Activated gamma-delta T cell (primary cell): ENCODE data around the gene BRI3BP.
"Not testable (repeated sequence)": the region's sequence is repeated elsewhere in the genome, so short reads cannot be mapped to it uniquely, and the experiment has no call there.

ENCODE experiments used
- DNase-seq: peaks from one replicate; lab custom pipeline; 2025; lab: John Stamatoyannopoulos, UW

The BRI3BP gene

DNA sequence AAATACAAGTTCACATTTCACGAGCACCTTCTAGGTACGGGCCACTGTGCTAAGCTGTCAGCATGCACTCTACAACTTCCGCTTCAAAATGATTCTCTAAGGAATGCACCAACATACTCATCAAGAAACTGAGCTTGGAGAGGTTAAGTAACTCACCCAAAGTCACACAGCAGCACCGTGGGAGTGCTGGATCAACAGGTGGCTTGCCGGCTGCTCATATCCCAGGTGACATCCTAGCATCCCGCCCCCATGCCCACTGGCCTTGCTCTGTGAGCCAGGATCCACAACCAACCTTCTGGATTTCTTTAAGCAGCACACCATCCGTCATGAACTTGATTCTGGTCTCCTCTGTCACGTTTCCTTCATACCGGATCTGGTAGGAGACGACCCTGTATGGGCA is 21.2 kb upstream of the BRI3BP start:
- no peak for DNase-seq

- no peak for DNase-seq
These were observed 18.2 kb upstream of the BRI3BP start for GRCh38 chr12:124975276-124975675.

- no peak for DNase-seq
These were observed 16.4 kb upstream of the BRI3BP start for GRCh38 chr12:124976999-124977398.

GRCh38 chr12:124979568-124979967 is 13.9 kb upstream of the BRI3BP start:
- no peak for DNase-seq

GRCh38 chr12:124980098-124980892 is 13.2 kb upstream of the BRI3BP start:
- no peak for DNase-seq

DNA sequence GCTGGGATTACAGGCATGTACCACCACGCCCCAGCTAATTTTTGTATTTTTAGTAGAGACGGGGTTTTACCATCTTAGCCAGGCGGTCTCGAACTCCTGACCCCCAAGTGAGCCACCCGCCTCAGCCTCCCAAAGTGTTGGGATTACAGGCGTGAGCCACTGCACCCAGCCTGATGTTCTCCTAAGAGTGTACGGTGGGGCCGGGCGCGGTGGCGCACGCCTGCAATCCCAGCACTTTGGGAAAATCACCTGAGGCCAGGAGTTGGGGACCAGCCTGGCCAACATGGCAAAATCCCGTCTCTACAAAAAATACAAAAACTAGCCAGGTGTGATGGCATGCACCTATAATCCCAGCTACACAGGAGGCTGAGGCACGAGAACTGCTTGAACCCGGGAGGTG is 6.6 kb upstream of the BRI3BP start:
- DNase-seq = not testable (repeated sequence)

DNA sequence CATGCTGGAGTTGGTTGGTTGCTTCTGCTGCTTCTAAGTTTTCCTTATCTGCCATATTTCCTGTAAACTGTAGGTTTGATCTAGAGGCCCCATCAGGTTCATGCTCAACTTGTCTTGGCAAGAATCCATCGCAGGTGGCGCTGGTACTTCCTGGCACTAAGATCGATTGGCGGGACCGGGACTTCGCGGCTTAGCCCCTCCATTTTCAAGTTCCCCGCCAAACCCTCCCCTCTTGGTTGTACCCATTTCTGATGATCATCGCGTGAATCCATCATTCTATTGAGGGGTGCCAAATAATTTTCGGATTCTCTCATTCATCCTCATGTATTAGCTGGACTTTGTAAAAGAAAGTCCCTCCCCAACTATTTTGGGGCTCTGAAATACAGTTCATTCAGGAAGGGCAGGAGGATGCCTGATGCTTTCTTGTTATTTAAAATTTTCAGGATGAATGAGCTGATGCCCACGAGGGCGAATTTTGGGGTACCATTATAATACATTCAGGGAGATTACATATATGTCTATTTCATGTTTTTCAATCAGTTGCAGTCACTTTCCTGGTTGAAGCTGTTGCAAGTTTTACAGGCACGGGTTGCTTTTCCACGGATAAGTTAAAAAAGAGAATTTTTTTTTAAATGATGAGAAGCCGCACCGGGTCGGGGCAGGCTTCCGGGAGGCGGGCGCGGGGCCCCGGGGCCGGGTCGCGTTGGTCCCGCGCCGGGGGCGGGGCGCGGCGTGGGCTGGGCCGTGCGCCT is 395 bp upstream of the BRI3BP start:
- no peak for DNase-seq

DNA sequence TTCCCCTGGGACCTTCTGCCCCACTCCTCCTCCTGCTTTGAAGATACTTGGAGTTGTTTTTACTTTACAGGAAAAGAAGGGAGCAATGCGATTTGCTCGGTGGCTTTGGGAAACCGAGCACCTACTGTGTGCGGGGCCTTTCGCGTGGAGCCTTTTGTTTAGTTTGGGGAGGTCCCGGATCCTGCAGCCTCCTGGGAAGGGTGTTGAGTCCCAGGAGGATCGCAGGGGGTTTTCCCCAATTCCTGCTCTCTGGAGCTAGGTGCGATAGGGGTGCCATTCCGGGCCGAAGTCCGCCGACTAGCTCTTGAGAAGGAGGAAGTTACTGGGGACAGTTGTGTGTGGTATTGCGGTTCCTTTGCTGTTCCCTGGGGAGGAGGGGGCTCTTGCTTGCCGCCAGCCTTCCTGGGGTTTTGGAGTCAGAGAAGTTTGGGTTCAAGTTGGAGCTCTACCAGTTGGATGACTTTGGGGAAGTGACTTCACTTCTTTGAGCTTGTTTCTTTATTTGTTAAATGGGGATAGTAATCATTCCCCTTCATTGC is 1.1 kb downstream of the BRI3BP start:
- no peak for DNase-seq

DNA sequence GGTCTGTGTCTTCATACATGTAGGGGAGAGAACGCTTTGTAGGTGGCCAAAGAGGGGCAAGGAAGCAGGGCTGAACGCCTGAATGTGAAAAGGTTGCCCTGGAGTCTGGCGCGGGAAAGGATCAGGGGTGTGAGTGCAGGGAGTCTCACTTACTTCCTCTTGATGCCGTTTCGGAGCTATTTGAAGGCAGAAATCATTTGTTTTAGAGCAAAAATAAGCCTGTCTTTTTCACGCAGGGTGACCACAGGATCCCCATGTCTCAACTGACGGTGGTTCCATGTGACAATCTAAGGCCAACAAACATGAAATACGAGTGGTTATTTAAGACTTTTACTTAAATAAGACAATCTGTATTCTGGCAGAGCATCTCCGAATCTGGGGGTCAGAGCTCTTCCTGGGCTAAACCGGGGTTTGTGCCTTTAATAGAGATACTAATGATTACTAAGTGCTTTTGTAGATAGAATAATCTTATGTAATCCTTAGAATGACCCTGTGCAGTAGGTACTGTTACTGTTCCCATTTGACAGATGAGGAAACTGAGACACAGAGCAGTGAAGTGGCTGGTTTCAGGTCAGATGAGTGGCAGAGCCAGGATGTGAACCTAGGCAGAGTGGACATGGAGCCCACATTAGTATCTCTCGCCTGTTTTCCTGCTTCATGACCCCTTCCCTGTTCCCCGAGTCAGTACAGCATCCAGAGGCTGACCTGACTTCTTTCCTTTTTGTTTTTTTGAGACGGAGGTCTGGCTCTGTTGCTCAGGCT is 1.9 kb downstream of the BRI3BP start:
- no peak for DNase-seq

- DNase-seq = no peak
These were observed 5.3 kb downstream of the BRI3BP start for GRCh38 chr12:124998705-124999104.

DNA sequence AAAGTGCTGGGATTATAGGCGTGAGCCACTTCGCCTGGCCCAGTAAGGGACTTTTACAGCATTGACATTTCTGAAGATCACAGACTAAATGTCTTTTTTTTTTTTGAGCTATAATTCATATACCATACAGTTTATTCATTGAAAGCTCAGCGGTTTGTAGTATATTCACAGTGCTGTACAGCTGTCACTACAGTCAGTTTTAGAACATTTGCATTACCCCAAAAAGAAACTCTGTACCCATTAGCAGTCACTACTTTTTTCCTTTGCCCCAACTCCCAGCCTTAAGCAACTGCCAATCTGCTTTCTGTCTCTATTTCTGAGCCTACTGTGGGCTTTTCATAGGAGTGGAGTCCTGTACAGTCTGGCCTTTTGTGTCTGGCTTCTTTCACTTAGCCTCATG is 8.2 kb downstream of the BRI3BP start:
- no peak for DNase-seq

DNA sequence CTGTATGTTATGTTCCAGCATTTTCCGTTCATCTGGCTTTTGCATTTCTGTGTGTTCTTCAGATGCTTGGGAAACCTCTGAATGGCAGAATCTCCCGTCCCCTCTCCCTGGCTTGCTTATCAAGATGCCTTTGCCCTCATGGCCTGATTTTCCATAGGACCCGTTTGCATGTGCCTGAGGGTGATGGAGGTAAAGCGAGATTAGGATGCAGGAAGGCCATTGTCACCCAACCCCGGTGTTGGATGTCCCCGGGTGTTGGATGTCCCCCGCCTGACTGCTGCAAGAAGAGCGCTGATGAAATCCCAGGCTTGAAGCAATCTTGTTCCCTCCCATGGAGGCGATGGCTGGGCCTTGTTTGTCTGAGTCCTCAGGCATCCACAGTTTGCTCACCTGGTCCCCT is 9.6 kb downstream of the BRI3BP start:
- no peak for DNase-seq

DNA sequence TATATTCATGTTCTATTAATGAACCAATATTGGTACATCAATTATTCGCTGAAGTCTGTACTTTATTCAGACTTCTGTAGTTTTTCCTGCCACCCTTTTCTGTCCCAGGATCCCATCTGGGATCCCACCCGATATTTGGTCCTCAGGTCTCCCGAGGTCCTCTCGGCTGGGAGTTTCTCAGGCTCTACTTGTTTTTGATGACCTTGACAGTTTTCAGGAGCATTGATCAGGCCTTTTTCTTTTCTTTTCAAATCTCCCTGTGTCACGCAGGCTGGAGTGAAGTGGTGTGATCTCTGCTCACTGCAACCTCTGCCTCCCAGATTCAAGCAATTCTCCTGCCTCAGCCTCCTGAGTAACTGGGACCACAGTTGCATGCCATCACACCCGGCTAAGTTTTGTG is 11.2 kb downstream of the BRI3BP start:
- no peak for DNase-seq

GRCh38 chr12:125005652-125006051 is 12.2 kb downstream of the BRI3BP start:
- no peak for DNase-seq

- no peak for DNase-seq
These were observed 12.9 kb downstream of the BRI3BP start for GRCh38 chr12:125006365-125006764.

DNA sequence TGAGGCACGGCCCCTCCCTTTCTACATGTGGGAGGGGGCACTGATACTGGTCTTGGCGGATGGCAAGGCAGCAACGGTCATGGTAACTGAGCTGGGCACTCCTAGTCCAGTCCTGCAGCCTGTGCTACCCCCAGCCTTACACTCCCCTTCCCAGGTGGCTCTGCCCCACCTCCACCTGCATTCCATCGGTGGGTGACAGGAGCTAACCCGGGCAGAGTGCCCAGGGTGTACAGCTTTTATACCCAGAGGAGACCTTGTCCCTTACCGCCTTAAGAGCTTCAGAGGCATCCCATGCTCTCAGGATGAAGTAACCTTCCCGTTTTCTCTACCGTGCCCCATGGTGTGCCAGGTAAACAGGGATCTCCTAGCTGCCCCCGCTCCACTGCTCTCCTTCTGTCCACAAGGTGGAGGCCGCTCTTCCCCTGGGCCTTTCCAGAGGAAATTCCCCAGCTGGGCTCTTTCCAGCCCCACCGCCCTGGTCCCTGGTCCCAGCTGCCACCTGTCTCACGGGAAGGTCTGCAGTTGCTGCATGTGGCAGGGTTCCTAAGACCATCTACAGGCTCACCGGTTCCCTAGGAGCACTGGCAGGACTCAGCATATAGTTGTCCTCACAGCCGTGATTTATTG is 20.5 kb downstream of the BRI3BP start:
- no peak for DNase-seq

GRCh38 chr12:125014526-125014925 is 21.1 kb downstream of the BRI3BP start:
- no peak for DNase-seq

DNA sequence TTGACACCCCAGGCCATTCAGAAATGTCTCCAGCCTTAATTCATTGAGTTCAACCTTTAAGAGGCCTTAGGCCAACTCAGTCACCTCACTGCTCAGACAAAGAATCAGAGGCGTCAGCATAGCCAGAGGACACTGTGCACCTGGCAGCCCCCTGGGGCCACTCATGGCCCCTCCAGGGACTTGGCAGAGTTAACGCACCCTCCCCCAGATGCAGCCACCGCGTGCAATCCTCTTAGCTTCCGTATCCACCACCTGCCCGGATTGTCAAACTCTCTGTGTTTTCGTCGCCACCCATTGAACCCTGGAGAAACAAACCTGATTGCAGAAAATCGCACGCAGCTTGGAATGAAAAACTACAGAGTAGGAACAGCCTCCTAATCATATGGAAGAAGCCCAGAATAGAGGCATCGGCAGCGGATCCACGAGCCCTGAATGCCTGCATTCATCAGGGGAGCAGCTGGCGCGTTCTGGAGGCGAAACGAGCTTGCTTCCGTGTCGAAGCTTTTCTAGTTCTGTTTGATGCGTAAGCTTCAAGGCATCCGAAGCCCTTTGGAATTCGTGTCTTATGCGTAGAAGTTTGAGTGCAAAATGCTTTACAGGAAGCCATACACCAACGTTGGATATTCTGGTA is 22.4 kb downstream of the BRI3BP start:
- DNase-seq = no peak

GRCh38 chr12:125017801-125018200 is 24.4 kb downstream of the BRI3BP start:
- DNase-seq = no peak

GRCh38 chr12:125018356-125018755 is 24.9 kb downstream of the BRI3BP start:
- no peak for DNase-seq

GRCh38 chr12:125021096-125021495 is 27.7 kb downstream of the BRI3BP start:
- DNase-seq = no peak
